Head of caudate nucleus (tissue), 42 donors: ENCODE results near the gene MAEA.

Experiments used
- DNase-seq, 42 donors: peaks; one replicate each; pipeline versions ENCODE4 v3.0.0 to v3.0.0-alpha.2; 2020 to 2021; ENCODE audit warnings: mixed read lengths in 7 of 42
- intact Hi-C: fragments of 100-400 bp; cut with DNase I; formaldehyde crosslinking; loops from one replicate; pipeline ENCODE4 v1.15.0; 2022

The MAEA gene

DNA sequence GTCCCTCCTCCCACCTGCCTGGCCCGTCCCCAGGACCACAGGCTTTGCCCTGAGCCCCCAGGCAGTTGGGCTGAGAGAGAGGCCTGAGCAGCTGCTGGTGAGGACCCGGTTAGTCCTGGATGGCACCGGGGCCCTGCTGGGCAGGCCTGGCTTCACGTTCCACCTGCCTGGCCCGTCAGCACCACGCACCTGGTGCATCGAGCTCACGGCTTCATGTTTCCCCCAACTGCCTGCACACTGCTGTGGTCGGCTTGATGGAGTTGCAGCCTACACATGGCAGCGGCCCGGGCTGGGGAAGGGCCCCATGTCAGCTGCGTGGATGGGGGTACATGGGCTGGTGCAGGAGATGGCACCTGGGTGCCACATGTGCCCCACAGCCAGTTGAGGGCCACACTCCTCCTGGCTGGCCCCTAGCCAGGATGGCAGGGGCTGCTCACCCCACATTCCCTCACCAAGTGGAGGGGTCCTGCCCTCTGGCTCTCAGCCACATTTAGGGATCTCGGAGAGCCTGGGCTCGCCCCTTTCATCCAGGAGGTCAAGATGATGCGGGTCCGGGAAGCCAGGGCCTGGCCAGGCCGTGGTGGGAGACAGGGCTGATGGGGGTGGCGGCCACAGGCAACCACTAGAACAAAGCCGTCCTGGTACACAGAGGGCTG is 88.0 kb downstream of the MAEA start:
- intact Hi-C loops, result no loop called here
- DNase-seq, result peak in 1 of 42 donors; percentile 1

DNA sequence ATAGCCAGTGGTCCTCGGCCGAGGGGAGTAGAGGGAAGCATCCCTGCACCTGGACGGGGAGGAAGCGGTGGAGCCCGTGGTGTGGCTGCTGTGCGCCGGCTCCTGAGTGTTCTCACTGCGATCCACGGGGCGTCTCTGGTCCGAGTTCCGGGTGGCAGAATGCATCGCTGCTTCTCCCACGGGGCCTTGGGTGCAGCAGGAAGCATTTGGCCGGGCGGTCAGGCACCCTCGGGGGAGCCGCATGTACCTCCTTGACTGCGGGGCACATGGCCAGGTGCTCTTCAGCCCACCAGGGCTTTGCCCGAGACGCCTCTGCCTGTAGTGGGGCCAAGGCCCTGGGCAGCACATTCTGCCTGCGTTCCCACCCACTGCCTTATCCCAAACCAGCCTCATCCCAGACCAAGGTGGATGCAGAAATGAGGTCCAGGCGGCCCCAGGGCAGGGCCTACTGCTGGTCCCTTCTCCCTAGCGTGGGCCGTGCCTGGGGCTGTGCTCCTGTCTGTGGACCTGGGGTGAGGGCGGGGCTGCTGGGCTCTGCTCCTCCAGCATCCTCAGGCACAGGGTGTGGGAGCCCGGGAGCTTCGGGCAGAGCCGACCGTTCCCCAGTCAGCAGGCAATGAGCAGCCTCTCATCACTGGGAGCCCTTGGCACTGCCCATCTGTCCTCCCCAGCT is 89.0 kb downstream of the MAEA start:
- intact Hi-C loops, result no loop called here
- peak in 1 of 42 donors; percentile 2 for DNase-seq

DNA sequence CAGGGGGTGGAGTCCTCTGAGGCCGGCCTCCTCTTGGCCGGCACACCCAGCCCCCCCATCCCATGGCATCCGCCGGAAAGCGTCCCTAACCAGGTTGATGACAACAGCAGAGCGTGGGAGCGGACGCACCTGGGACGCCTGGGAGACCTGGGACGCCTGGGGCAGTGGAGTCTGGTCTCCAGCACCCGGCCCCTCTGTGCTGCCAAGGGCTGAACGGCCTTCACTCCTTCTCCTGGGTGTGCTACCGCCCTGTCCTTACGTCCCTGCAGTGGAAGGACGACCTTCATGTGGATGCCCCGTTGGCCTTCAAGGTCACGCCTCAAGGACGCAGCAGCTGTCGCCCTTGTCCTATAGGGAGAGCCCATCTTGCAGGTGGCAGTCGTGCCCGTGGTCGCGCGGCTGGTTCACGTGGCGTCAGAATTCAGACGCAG is 89.7 kb downstream of the MAEA start:
- DNase-seq, result peak in 1 of 42 donors; percentile 2
- intact Hi-C loops, result no loop called here

GRCh38 chr4:1379801-1380331 is 90.2 kb downstream of the MAEA start:
- peak in 1 of 42 donors; percentile 2 for DNase-seq
- intact Hi-C loops, result no loop called here

- peak in 1 of 42 donors; percentile 2 for DNase-seq
- intact Hi-C loops, result no loop called here
Observed at GRCh38 chr4:1380368-1381151, 90.9 kb downstream of the MAEA start.

DNA sequence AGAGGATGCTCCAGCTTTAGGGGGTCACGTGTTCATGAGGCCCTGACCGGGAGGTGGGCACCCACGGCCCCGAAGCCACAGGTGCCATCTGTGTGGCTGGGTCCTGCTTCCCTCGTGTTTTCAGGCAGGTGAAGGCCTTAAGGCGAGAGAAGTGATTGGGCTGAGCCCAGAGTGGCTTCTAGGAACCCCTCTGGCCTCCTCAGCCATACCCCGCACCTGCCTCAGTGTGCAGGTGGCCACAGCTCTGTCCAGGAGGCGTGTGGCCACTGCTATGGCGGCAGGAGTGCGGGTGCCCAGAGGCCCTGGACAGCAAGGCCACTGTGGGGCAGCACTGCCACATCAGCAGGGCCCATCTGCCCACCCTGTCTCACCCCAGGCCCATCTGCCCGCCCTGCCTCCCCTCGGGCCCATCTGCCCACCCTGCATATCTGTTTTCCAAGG is 91.5 kb downstream of the MAEA start:
- intact Hi-C loops, result no loop called here
- peak in 1 of 42 donors; percentile 2 for DNase-seq

DNA sequence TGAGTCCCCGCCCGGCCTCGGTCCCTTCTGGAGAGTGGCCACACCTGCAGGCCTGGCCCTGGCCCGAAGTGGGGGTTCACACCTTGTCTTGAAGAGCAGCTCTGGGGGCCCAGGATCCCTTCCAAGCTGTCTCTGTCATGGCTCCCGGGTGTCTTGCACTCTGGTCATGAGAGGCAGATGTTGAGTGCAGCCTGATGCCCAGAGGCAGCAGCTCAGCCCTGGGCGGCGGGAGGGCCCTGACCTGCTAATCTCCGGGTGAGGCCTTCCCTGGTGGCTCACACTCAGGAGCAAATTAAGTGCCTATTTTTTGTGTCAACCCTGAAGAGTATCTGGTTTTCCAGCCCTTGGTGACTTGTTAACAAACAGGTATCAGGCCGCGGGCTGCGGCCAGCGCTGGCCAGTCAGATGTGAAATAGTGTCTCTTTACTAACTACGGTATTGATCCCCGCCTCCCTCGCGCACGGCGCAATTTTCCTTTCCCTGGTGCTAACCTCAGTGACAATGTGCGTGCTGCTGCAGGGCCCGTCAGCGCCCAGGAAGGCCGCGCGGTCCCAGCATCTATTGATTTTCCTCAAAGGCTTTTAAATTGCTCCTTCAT is 92.4 kb downstream of the MAEA start:
- intact Hi-C loops, result no loop called here
- peak in 1 of 42 donors; percentile 2 for DNase-seq

GRCh38 chr4:1382776-1383727 is 93.4 kb downstream of the MAEA start:
- intact Hi-C loops, result no loop called here
- DNase-seq, result peak in 1 of 42 donors; percentile 3

DNA sequence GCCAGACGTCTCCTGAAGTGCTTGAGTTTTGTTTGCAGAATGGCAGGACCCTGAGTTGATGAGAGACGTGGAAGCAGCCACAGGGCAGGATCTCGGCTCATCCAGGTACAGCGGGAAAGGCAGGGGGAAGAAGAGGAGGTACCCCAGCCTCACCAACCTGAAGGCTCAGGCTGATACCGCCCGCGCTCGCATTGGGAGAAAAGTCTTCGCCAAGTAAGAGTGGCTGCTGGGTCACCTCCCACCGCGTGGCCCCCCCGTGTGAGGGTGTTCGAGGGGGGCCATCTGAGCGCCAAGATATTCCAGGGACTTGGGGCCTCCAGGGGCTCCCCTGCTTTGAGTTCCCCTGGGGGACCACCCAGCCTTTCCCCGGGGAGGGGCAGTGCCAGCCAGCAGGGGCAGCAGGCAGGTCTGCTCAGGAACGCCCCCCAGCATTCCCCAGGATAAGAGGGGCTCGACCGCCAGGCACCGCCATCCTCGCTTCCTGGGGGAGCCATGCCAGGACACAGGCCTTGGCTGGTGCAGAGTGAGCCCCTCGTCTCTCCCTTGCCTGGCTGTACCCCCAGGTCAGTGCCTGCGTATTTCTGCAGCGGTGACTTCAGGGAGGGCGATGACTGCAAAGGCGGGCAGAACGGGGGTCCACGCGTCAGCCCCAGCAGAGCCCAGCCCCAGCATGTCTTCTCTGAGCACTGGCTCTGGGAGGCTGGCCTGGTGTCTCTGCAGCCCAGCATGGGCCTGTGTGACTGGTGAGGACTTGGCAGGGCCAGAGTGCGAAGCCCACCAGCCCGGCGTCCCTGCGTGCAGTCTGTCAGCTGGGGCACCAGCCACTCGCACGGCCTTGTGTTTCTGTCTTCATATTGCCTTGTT is 94.3 kb downstream of the MAEA start:
- DNase-seq, result peak in 1 of 42 donors; percentile 1
- intact Hi-C loops, result no loop called here

DNA sequence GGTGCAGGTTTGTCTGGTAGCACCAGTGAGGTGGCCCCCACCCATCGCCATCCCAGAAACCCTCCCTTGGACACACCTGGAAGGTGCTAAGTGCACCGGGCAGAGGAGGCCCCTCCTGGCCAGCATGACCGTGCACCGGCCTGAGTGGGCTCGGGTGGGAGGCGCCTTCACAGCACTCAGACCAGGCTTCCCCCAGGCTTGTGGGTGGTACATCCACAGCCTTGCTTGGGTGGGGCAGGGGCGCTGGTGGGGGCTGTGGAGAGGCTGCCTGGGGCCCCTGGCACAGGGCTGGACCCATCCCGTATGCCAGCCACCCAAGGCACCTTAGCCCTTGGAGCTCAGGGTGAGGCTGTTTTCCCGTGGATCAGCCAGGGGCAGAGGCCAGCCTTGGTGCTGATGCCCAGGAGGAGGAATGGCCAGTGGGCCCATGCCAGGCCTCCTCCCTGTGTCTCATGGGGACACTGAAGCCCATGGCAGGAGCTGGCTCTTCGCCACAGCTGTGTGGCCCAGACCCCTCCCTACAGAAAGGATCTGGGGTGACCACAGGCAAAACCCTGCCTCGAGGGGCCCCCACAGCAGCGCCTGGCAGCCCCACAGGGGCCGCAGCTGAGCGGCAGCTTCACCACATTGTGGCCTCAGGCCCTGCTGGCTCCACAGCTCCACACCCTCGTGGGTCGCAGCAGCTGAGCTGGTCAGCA is 95.1 kb downstream of the MAEA start:
- peak in 1 of 42 donors; percentile 1 for DNase-seq
- intact Hi-C loops, result no loop called here

DNA sequence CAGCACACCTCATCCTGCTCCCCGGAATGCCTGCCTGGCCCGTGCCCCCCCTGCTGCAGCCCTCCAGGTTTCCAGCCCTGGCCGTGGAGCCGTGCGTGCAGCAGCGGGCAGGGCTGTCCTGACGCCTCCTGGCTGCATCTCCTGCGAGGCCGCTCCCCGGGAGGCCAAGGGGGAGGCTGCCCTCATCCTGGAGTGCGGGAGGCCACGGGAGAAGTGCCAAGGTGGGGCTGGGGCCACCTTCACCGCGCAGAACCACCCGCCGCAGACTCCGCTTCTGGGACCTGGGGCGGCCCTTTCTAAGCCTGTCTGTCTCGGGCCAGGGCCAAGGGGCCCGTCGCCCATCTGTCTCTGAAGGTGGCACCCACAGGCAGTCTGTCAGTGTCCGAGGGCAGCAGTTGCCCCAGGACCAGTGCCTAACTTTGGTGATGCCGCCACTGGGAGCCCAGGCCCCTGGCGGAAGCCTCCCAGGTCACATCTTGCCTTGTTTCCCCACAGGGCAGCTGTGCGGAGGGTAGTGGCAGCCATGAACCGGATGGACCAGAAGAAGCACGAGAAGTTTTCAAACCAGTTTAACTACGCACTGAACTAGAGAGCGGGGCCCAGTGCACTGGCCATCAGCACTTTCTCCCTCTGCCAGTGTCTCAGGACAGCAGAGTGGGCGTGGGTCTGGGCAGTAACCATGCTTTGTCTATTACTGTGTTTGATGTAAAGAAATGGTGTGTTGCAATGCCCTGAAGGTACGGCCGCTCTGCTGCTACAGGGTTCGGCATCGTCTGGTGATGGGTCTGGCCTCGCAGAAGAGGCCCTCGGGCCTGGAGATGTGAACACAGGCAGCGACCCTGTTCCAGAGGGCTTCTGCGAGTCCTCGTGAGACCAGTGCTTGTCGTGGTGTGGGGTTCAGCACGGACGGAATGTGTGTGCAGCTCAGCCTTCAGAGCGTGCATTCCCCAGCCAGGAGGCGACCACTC is 96.0 kb downstream of the MAEA start:
- peak in 1 of 42 donors; percentile 2 for DNase-seq
- intact Hi-C loops, result no loop called here
